Activated CD4-positive, CD25-positive, alpha-beta regulatory T cell treated with anti-CD3 and anti-CD28 coated beads, Interleukin-2, amount 50 U/mL, for 16 hours (primary cell): ENCODE data around the gene PPM1K.

Experiments
- DNase-seq: peaks from one replicate; pipeline ENCODE4 v3.0.0-alpha.2; 2020; ENCODE audit warnings: low read depth, low spot score

Gene PPM1K

GRCh38 chr4:88276952-88277710 lies 7.2 kb downstream of the PPM1K start:
- DNase-seq: no peak

- no peak for DNase-seq
Observed at GRCh38 chr4:88275949-88276515, 8.3 kb downstream of the PPM1K start.

GRCh38 chr4:88275516-88275915 lies 8.8 kb downstream of the PPM1K start:
- DNase-seq: no peak

- DNase-seq: no peak
Observed at GRCh38 chr4:88268913-88269312, 15.4 kb downstream of the PPM1K start.

- no peak for DNase-seq
Observed at GRCh38 chr4:88264336-88264735, 20.0 kb downstream of the PPM1K start.

GRCh38 chr4:88257726-88258125 lies 26.6 kb downstream of the PPM1K start:
- DNase-seq: no peak

GRCh38 chr4:88255111-88255510 lies 29.2 kb downstream of the PPM1K start:
- no peak for DNase-seq

GRCh38 chr4:88251924-88252323 lies 32.4 kb downstream of the PPM1K start:
- DNase-seq: no peak

GRCh38 chr4:88247148-88247547 lies 37.2 kb downstream of the PPM1K start:
- DNase-seq: no peak

GRCh38 chr4:88246600-88246999 lies 37.8 kb downstream of the PPM1K start:
- no peak for DNase-seq

GRCh38 chr4:88244816-88245579 lies 39.4 kb downstream of the PPM1K start:
- DNase-seq: no peak

- DNase-seq: no peak
Observed at GRCh38 chr4:88244056-88244455, 40.3 kb downstream of the PPM1K start.

GRCh38 chr4:88242144-88242543 lies 42.2 kb downstream of the PPM1K start:
- DNase-seq: no peak

GRCh38 chr4:88240297-88240714 lies 44.1 kb downstream of the PPM1K start:
- DNase-seq: no peak

- DNase-seq: no peak
Observed at GRCh38 chr4:88230969-88231771, 53.2 kb downstream of the PPM1K start.

GRCh38 chr4:88230461-88230891 lies 53.9 kb downstream of the PPM1K start:
- no peak for DNase-seq

- DNase-seq: no peak
Observed at GRCh38 chr4:88227734-88228133, 56.6 kb downstream of the PPM1K start.

- DNase-seq: no peak
Observed at GRCh38 chr4:88226143-88226542, 58.2 kb downstream of the PPM1K start.

GRCh38 chr4:88225232-88226105 lies 58.9 kb downstream of the PPM1K start:
- DNase-seq: no peak

- DNase-seq: no peak
Observed at GRCh38 chr4:88223516-88223915, 60.8 kb downstream of the PPM1K start.

- DNase-seq: peak; percentile 6
Observed at GRCh38 chr4:88219099-88219498, 65.3 kb downstream of the PPM1K start.
